Measurements from ENCODE around the gene SLC35E1. TPM values are rescaled to one million over a fixed set of nuclear protein-coding genes. Genes with fewer than 3 reads are reported as not detected.

The SLC35E1 gene
- total RNA-seq, 1 donor from 2014 or later: 63.1 TPM

DNA sequence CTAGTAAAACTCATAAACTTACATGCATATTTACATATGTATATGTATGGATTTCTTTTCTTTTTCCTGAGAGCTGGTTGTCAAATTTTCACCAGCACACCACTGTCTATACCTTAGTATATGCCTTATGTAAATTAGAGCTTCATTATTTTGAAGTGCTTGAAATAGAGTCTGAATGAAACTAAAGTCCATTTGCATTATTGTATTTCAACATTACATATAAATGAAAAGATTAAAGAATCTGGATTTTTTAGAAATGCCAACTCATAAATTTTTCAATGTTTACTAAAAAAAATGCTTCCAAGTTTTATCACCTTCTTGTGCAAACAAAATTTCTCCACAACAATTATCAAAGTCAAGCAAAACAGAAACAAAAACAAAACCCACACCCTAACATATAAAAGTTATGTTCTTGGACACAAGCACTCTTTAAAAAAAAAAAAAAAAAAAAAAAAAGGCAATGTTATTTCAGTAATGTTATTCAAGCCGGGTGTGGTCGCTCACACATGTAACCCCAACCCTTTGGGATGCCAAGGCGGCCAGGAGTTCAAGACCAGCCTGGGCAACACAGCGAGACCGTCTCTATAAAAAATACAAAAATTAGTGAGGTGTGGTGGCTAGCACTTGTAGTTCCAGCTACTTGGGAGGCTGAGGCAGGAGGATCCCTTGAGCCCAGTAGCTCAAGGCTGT is 37.4 kb upstream of the SLC35E1 start:
- DNase-seq (ENCODE audit: low read depth) (no peak), FAIRE-seq (no peak)
- no peak overlapping the region for H3K4me3 ChIP-seq (ENCODE audit: insufficient read depth, low read depth, low read length)
- H3K27me3 Mint-ChIP-seq (ENCODE audit: low read depth, unreplicated experiment): no peaks in the 10 kb centered on the region
- TF ChIP-seq, protein P1, sequence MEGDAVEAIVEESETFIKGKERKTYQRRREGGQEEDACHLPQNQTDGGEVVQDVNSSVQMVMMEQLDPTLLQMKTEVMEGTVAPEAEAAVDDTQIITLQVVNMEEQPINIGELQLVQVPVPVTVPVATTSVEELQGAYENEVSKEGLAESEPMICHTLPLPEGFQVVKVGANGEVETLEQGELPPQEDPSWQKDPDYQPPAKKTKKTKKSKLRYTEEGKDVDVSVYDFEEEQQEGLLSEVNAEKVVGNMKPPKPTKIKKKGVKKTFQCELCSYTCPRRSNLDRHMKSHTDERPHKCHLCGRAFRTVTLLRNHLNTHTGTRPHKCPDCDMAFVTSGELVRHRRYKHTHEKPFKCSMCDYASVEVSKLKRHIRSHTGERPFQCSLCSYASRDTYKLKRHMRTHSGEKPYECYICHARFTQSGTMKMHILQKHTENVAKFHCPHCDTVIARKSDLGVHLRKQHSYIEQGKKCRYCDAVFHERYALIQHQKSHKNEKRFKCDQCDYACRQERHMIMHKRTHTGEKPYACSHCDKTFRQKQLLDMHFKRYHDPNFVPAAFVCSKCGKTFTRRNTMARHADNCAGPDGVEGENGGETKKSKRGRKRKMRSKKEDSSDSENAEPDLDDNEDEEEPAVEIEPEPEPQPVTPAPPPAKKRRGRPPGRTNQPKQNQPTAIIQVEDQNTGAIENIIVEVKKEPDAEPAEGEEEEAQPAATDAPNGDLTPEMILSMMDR (IDR thresholded peaks at IDR 0.05; ENCODE audit: insufficient read depth, low read depth, low read length): no peak
- TF ChIP-seq EZH2 (IDR thresholded peaks at IDR 0.05; ENCODE audit: insufficient read depth, low read length): no peak
- no peak overlapping the region for H3K27ac ChIP-seq (ENCODE audit: low read depth, low read length)
- H3K36me3 Mint-ChIP-seq (ENCODE audit: low read depth, unreplicated experiment): peaks cover 5% of the 10 kb centered on the region
- H3K9me3 Mint-ChIP-seq (ENCODE audit: unreplicated experiment): no peaks in the 10 kb centered on the region
- peaks cover 97% of the 10 kb centered on the region for H4K20me1 ChIP-seq (ENCODE audit: insufficient read depth, low read length)
- H3K9ac ChIP-seq (ENCODE audit: low read length): no peak overlapping the region
- H3K27ac Mint-ChIP-seq (ENCODE audit: unreplicated experiment): no peak overlapping the region
- H3K4me3 Mint-ChIP-seq (ENCODE audit: unreplicated experiment): no peak overlapping the region
- no peak overlapping the region for H2AFZ ChIP-seq (ENCODE audit: low read depth, low read length)
- H3K4me1 ChIP-seq (ENCODE audit: insufficient read depth, low read length): peaks cover 6% of the 10 kb centered on the region
- H3K79me2 ChIP-seq (ENCODE audit: insufficient read depth, low read length): peaks cover 98% of the 10 kb centered on the region
- no peaks in the 10 kb centered on the region for H3K36me3 ChIP-seq (ENCODE audit: insufficient read depth, low read length)
- H3K4me2 ChIP-seq (ENCODE audit: low read length): no peak overlapping the region
- H3K27me3 ChIP-seq (ENCODE audit: insufficient read depth, low read length): no peaks in the 10 kb centered on the region
- no peaks in the 10 kb centered on the region for H3K9me3 ChIP-seq (ENCODE audit: insufficient read depth, low read depth, low read length)
- H3K4me1 Mint-ChIP-seq (ENCODE audit: low read depth, unreplicated experiment): peaks cover 19% of the 10 kb centered on the region

DNA sequence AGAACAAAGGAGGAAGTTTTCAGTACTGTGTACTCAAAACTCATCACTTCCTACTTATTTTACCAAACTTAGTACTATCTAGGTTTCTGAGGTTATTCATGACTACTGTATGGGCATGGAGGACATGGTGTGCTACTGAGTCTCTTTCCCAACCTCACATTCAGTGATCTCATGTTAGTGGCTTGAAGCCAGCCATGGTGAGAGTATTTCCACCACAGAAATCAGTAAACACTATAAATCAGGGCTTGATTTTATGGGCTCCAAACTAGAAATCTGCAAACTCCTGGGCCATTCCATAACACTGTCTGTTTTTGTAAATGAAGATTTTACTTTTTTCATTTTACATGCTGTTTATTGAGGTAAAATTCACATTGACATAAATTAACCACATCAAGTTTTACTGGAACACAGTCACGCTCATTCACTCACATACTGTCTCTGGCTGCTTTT is 36.1 kb upstream of the SLC35E1 start:
- Histone ChIP-seq H3K4me1 (ENCODE audit: insufficient read depth, low read length) (peaks cover 6% of the 10 kb centered on the region), H3K36me3 (ENCODE audit: insufficient read depth, low read length) (no peaks in the 10 kb centered on the region), H3K4me2 (ENCODE audit: low read length) (no peak overlapping the region), H3K79me2 (ENCODE audit: insufficient read depth, low read length) (peaks cover 98% of the 10 kb centered on the region), H3K27me3 (ENCODE audit: insufficient read depth, low read length) (no peaks in the 10 kb centered on the region), H3K4me3 (ENCODE audit: insufficient read depth, low read depth, low read length) (no peak overlapping the region), H3K27ac (ENCODE audit: low read depth, low read length) (no peak overlapping the region), H4K20me1 (ENCODE audit: insufficient read depth, low read length) (peaks cover 97% of the 10 kb centered on the region), H2AFZ (ENCODE audit: low read depth, low read length) (no peak overlapping the region), H3K9me3 (ENCODE audit: insufficient read depth, low read depth, low read length) (no peaks in the 10 kb centered on the region), H3K9ac (ENCODE audit: low read length) (no peak overlapping the region)
- no peak overlapping the region for H3K27ac Mint-ChIP-seq (ENCODE audit: unreplicated experiment)
- H3K36me3 Mint-ChIP-seq (ENCODE audit: low read depth, unreplicated experiment): peaks cover 5% of the 10 kb centered on the region
- TF ChIP-seq EZH2 (IDR thresholded peaks at IDR 0.05; ENCODE audit: insufficient read depth, low read length): no peak
- TF ChIP-seq, protein P1 (IDR thresholded peaks at IDR 0.05; ENCODE audit: insufficient read depth, low read depth, low read length): no peak
- no peak for FAIRE-seq
- DNase-seq (ENCODE audit: low read depth): peak; percentile 73
- H3K9me3 Mint-ChIP-seq (ENCODE audit: unreplicated experiment): no peaks in the 10 kb centered on the region
- H3K4me3 Mint-ChIP-seq (ENCODE audit: unreplicated experiment): no peak overlapping the region
- H3K27me3 Mint-ChIP-seq (ENCODE audit: low read depth, unreplicated experiment): no peaks in the 10 kb centered on the region
- H3K4me1 Mint-ChIP-seq (ENCODE audit: low read depth, unreplicated experiment): peaks cover 18% of the 10 kb centered on the region

DNA sequence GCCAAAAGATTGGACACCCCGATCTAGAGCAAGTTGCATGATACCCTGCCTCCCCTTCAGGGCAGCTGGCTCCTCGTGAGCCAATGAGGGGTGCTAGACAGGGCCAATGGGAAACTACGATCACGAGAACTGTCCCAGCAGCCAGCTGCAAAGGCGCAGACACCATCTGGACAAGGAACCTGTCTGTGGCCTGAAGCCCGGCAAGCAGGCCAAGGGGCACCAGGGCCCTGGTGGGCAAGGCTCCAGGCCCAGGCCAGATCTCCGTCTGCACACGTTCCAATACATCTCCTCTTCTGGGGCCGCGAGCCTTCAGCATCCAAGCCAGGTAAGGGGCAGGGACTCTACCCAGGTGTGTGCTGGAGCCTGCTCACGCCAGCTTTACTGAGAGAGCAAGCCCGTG is 35.6 kb upstream of the SLC35E1 start:
- no peaks in the 10 kb centered on the region for H3K27me3 ChIP-seq (ENCODE audit: insufficient read depth, low read length)
- peaks cover 6% of the 10 kb centered on the region for H3K4me1 ChIP-seq (ENCODE audit: insufficient read depth, low read length)
- no peak overlapping the region for H3K4me3 ChIP-seq (ENCODE audit: insufficient read depth, low read depth, low read length)
- Mint-ChIP-seq H3K36me3 (ENCODE audit: low read depth, unreplicated experiment) (peaks cover 5% of the 10 kb centered on the region), H3K27ac (ENCODE audit: unreplicated experiment) (peak overlapping the region; percentile 53), H3K4me3 (ENCODE audit: unreplicated experiment) (no peak overlapping the region), H3K4me1 (ENCODE audit: low read depth, unreplicated experiment) (peaks cover 18% of the 10 kb centered on the region), H3K27me3 (ENCODE audit: low read depth, unreplicated experiment) (no peaks in the 10 kb centered on the region), H3K9me3 (ENCODE audit: unreplicated experiment) (no peaks in the 10 kb centered on the region)
- TF ChIP-seq EZH2 (IDR thresholded peaks at IDR 0.05; ENCODE audit: insufficient read depth, low read length): no peak
- TF ChIP-seq, protein P1 (IDR thresholded peaks at IDR 0.05; ENCODE audit: insufficient read depth, low read depth, low read length): no peak
- H2AFZ ChIP-seq (ENCODE audit: low read depth, low read length): no peak overlapping the region
- peaks cover 98% of the 10 kb centered on the region for H3K79me2 ChIP-seq (ENCODE audit: insufficient read depth, low read length)
- no peak overlapping the region for H3K27ac ChIP-seq (ENCODE audit: low read depth, low read length)
- no peak overlapping the region for H3K9ac ChIP-seq (ENCODE audit: low read length)
- no peaks in the 10 kb centered on the region for H3K36me3 ChIP-seq (ENCODE audit: insufficient read depth, low read length)
- H3K4me2 ChIP-seq (ENCODE audit: low read length): no peak overlapping the region
- no peak for DNase-seq (ENCODE audit: low read depth)
- no peaks in the 10 kb centered on the region for H3K9me3 ChIP-seq (ENCODE audit: insufficient read depth, low read depth, low read length)
- no peak for FAIRE-seq
- H4K20me1 ChIP-seq (ENCODE audit: insufficient read depth, low read length): peaks cover 97% of the 10 kb centered on the region

Measured in astrocyte (in vitro differentiated cells and primary cell).